ENCODE measurements around the gene DMTF1. TPM values are rescaled to one million over a fixed set of nuclear protein-coding genes. Genes with fewer than 3 reads are reported as not detected.
"Not testable (repeated sequence)": the region's sequence is repeated elsewhere in the genome, so short reads cannot be mapped to it uniquely, and the experiment has no call there.

DMTF1 gene
- total RNA-seq, 2 experiments from 2014 or later: 111 to 197 TPM

DNA sequence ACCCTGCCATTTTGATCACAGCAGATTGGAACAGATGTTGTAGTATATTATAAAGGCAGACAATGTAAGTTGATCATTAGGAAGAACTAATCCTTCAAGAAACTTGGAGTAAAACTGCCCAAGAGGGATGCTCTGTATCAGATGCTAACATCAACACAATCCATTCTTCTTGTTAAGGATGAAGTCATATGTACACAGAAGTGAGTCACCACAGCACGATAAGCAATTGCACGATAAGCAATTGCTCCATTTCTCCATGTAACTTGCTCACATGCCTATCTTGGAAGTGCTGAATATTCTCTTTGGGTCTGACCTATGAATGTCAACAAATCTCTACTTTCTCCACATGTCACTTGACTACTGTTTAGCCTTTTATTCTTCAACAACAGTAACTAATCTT is 41.5 kb upstream of the DMTF1 start:
- Histone ChIP-seq H3K79me2 (ENCODE audit: insufficient read depth, low read depth, low read length) (no peaks in the 10 kb centered on the region), H2AFZ (ENCODE audit: low read length) (no peak overlapping the region), H3K9me2 (ENCODE audit: insufficient read depth, low read length) (no peaks in the 10 kb centered on the region), H3K36me3 (ENCODE audit: insufficient read depth, low read length) (no peaks in the 10 kb centered on the region), H3K27ac (ENCODE audit: low read depth, low read length, poor library complexity, severe bottlenecking) (no peak overlapping the region), H3K9me3 (ENCODE audit: low read length) (no peaks in the 10 kb centered on the region), H3K4me3 (ENCODE audit: low read depth, low read length, poor library complexity, severe bottlenecking) (no peak overlapping the region), H4K20me1 (ENCODE audit: insufficient read depth, low read length) (no peaks in the 10 kb centered on the region), H3K4me2 (ENCODE audit: low read length) (no peak overlapping the region), H3K4me1 (ENCODE audit: insufficient read depth, low read length, poor library complexity, severe bottlenecking) (no peaks in the 10 kb centered on the region)
- DNase-seq (ENCODE audit: low spot score): no peak
- ChIA-PET POLR2A (no interaction called here), CTCF (ENCODE audit: unreplicated experiment) (no interaction called here)
- no TSS peak for BruUV-seq (replicated peaks)
- intact Hi-C loops (cut with micrococcal nuclease; ENCODE audit: unreplicated experiment): no loop called here
- TF ChIP-seq, protein P1, sequence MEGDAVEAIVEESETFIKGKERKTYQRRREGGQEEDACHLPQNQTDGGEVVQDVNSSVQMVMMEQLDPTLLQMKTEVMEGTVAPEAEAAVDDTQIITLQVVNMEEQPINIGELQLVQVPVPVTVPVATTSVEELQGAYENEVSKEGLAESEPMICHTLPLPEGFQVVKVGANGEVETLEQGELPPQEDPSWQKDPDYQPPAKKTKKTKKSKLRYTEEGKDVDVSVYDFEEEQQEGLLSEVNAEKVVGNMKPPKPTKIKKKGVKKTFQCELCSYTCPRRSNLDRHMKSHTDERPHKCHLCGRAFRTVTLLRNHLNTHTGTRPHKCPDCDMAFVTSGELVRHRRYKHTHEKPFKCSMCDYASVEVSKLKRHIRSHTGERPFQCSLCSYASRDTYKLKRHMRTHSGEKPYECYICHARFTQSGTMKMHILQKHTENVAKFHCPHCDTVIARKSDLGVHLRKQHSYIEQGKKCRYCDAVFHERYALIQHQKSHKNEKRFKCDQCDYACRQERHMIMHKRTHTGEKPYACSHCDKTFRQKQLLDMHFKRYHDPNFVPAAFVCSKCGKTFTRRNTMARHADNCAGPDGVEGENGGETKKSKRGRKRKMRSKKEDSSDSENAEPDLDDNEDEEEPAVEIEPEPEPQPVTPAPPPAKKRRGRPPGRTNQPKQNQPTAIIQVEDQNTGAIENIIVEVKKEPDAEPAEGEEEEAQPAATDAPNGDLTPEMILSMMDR (conservative IDR thresholded peaks at IDR 0.05; ENCODE audit: low read length): no peak
- TF ChIP-seq EZH2phosphoT487 (IDR thresholded peaks at IDR 0.05; ENCODE audit: borderline replicate concordance, low read depth, low read length): no peak

DNA sequence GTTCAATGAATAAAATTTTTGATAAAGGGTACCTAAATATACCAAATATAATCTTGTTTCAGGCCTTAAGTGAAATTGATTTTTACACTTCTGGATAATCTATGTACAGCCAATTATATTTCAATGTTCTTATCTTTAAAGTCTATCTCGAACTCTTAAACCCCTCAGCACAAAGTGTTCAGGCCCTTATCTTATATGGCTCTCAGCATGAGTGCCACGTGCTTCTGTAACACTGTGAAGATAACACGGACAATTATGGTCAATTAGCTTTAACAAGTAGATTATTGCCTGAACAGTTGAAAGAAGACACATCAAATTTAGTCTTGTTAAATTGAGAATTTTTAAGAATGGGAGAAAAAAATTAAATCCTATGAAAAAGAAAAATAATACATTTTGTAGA is 40.4 kb upstream of the DMTF1 start:
- intact Hi-C loops (cut with micrococcal nuclease; ENCODE audit: unreplicated experiment): no loop called here
- POLR2A ChIA-PET: interaction anchor here (0.6 kb wide), 1 partner anchor 19 kb away, joined by 3 read pairs; no protein-coding TSS in a partner anchor
- Histone ChIP-seq H3K36me3 (ENCODE audit: insufficient read depth, low read length) (no peaks in the 10 kb centered on the region), H3K79me2 (ENCODE audit: insufficient read depth, low read depth, low read length) (no peaks in the 10 kb centered on the region), H3K4me2 (ENCODE audit: low read length) (no peak overlapping the region), H3K9me2 (ENCODE audit: insufficient read depth, low read length) (no peaks in the 10 kb centered on the region), H2AFZ (ENCODE audit: low read length) (no peak overlapping the region), H3K4me3 (ENCODE audit: low read depth, low read length, poor library complexity, severe bottlenecking) (no peak overlapping the region), H3K9me3 (ENCODE audit: low read length) (no peaks in the 10 kb centered on the region), H4K20me1 (ENCODE audit: insufficient read depth, low read length) (no peaks in the 10 kb centered on the region), H3K27ac (ENCODE audit: low read depth, low read length, poor library complexity, severe bottlenecking) (no peak overlapping the region), H3K4me1 (ENCODE audit: insufficient read depth, low read length, poor library complexity, severe bottlenecking) (no peaks in the 10 kb centered on the region)
- CTCF ChIA-PET (ENCODE audit: unreplicated experiment): no interaction called here
- BruUV-seq (replicated peaks): no TSS peak
- DNase-seq (ENCODE audit: low spot score): no peak
- TF ChIP-seq, protein P1 (conservative IDR thresholded peaks at IDR 0.05; ENCODE audit: low read length): no peak

DNA sequence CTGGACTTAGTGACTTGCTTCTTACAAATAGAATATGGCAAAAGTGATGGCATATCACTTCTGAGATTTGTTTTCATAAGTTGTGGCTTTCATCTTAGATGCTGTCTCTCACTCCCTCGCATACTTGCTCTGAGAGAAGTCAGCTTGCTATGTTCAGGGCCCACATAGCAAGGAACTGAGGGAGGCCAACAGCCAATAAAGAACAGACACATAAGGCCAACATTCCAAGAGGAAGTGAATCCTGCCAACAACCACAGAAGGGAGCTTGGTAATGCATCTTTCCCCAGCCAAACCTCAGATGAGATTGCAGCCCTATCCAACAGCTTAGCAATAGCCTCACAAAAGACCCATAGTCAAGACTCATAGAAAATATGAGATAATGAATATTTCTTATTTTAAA is 39.2 kb upstream of the DMTF1 start:
- Histone ChIP-seq H3K4me3 (ENCODE audit: low read depth, low read length, poor library complexity, severe bottlenecking) (no peak overlapping the region), H3K79me2 (ENCODE audit: insufficient read depth, low read depth, low read length) (no peaks in the 10 kb centered on the region), H3K27ac (ENCODE audit: low read depth, low read length, poor library complexity, severe bottlenecking) (no peak overlapping the region), H4K20me1 (ENCODE audit: insufficient read depth, low read length) (no peaks in the 10 kb centered on the region), H2AFZ (ENCODE audit: low read length) (no peak overlapping the region), H3K9me2 (ENCODE audit: insufficient read depth, low read length) (no peaks in the 10 kb centered on the region), H3K36me3 (ENCODE audit: insufficient read depth, low read length) (no peaks in the 10 kb centered on the region), H3K4me1 (ENCODE audit: insufficient read depth, low read length, poor library complexity, severe bottlenecking) (no peaks in the 10 kb centered on the region), H3K4me2 (ENCODE audit: low read length) (no peak overlapping the region), H3K9me3 (ENCODE audit: low read length) (no peaks in the 10 kb centered on the region)
- CTCF ChIA-PET (ENCODE audit: unreplicated experiment): no interaction called here
- POLR2A ChIA-PET: no interaction called here
- no TSS peak for BruUV-seq (replicated peaks)
- no peak for DNase-seq (ENCODE audit: low spot score)
- no peak for TF ChIP-seq EZH2phosphoT487 (IDR thresholded peaks at IDR 0.05; ENCODE audit: borderline replicate concordance, low read depth, low read length)
- TF ChIP-seq, protein P1 (conservative IDR thresholded peaks at IDR 0.05; ENCODE audit: low read length): no peak
- intact Hi-C loops (cut with micrococcal nuclease; ENCODE audit: unreplicated experiment): no loop called here

DNA sequence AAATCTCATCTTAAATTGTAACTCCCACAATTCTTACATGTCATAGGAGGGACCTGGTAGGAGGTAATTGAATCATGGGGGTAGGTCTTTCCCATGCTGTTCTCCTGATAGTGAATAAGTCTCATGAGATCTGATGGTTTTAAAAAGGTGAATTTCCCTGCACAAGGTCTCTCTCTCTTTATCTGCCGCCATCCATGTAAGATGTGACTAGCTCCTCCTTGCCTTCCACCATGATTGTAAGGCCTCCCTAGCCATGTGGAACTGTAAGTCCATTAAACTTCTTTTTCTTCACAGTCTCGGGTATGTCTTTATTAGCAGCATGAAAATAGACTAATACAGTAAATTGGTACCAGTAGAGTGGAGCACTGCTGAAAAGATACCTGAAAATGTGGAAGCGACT is 38.3 kb upstream of the DMTF1 start:
- H3K79me2 ChIP-seq (ENCODE audit: insufficient read depth, low read depth, low read length); H3K9me2 ChIP-seq (ENCODE audit: insufficient read depth, low read length); H3K9me3 ChIP-seq (ENCODE audit: low read length); H3K4me1 ChIP-seq (ENCODE audit: insufficient read depth, low read length, poor library complexity, severe bottlenecking); H4K20me1 ChIP-seq (ENCODE audit: insufficient read depth, low read length); CTCF ChIA-PET (ENCODE audit: unreplicated experiment); intact Hi-C loops (cut with micrococcal nuclease; ENCODE audit: unreplicated experiment); H2AFZ ChIP-seq (ENCODE audit: low read length); H3K27ac ChIP-seq (ENCODE audit: low read depth, low read length, poor library complexity, severe bottlenecking); DNase-seq (ENCODE audit: low spot score); H3K36me3 ChIP-seq (ENCODE audit: insufficient read depth, low read length); BruUV-seq (replicated peaks); H3K4me3 ChIP-seq (ENCODE audit: low read depth, low read length, poor library complexity, severe bottlenecking); POLR2A ChIA-PET; H3K4me2 ChIP-seq (ENCODE audit: low read length): not testable (repeated sequence)

DNA sequence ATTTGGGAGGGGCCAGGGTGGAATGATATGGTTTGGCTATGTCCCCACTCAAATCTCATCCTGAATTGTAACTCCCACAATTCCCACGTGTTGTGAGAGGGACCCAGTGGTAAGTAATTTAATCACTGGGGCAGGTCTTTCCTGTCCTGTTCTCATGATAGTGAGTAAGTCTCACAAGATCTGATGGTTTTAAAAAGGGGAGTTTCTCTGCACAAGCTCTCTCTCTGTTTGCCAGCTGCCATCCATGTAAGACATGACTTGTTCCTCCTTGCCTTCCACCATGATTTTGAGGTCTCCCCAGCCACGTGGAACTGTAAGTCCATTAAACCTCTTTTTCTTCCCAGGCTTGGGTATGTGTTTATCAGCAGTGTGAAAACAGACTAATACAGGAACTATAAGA is 36.5 kb upstream of the DMTF1 start:
- H4K20me1 ChIP-seq (ENCODE audit: insufficient read depth, low read length); BruUV-seq (replicated peaks); H3K27ac ChIP-seq (ENCODE audit: low read depth, low read length, poor library complexity, severe bottlenecking); CTCF ChIA-PET (ENCODE audit: unreplicated experiment); H3K9me2 ChIP-seq (ENCODE audit: insufficient read depth, low read length); DNase-seq (ENCODE audit: low spot score); H2AFZ ChIP-seq (ENCODE audit: low read length); H3K9me3 ChIP-seq (ENCODE audit: low read length); H3K4me2 ChIP-seq (ENCODE audit: low read length); intact Hi-C loops (cut with micrococcal nuclease; ENCODE audit: unreplicated experiment); H3K36me3 ChIP-seq (ENCODE audit: insufficient read depth, low read length); H3K79me2 ChIP-seq (ENCODE audit: insufficient read depth, low read depth, low read length); POLR2A ChIA-PET; H3K4me3 ChIP-seq (ENCODE audit: low read depth, low read length, poor library complexity, severe bottlenecking); H3K4me1 ChIP-seq (ENCODE audit: insufficient read depth, low read length, poor library complexity, severe bottlenecking): not testable (repeated sequence)
